HG03139 (cell line): Measurements from ENCODE around the gene IQSEC1.

Source experiments
- ATAC-seq: cut with Tn5 transposase; IDR thresholded peaks from one replicate; pipeline ENCODE4 v1.9.1; 2021; ENCODE audit not compliant: unreplicated experiment

IQSEC1 gene

DNA sequence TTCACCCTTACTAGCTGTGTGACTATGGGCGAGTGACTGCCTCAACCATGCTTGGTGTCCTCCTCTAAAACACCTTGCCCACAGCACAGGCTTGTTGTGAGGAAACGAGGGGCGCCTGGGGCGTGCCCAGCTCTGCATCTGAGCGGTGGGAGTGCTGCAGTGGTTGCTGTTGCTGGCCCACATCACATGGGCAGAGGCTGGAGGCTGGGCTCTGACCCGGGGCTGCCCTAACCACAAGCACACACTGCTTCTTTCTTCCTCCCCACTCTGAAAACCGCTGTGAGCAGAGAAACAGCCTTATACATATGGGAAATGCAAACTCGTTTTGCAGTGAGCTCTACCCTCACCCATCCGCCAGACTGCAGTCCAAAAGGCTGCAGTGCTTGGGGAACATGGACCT is 157.1 kb downstream of the IQSEC1 start:
- no peak for ATAC-seq

DNA sequence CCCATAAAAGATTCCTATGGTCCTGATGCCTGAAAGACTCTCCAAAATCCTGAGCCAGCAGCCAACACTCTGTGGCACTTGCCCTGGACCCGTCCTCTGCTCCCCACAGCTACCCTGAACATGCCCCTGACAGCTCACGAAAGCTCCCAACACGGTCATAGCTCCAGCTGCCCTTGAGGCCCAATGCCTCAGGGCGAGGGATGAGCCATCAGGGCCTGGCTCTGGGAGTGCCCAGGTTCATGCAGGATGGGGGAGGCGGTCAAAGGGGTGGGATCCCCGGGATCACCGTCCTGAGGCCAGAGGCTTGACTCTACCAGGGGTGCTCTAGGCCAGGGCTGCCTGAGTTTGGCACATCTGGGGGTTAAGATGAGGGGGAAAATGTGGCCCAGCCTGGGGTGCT is 159.1 kb downstream of the IQSEC1 start:
- ATAC-seq, result no peak

DNA sequence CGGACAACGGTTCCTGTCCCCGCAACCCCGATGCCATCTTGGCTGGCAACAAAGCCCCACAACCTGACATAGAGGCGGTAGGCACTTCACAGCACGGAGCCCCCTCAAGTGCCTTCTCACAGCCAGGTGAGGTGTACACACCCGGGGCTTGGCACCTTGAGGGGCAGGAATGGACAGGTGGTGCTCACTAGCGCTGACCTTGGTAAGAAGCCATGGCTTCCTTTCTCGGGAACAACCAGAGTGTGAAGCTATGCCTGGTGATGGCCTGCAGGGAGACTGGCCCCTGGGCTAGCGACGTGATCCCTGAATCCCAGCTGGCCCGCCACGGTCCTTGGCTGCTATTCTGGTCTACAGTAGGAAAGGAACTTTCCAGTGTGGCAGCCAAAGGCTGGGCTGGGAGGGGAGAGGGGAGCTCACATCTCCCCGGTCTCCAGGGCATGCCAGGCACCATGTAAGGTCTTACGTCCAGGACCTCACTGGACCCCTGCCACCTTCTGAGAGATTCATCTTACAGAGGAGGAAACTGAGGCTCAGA is 161.3 kb downstream of the IQSEC1 start:
- no peak for ATAC-seq

DNA sequence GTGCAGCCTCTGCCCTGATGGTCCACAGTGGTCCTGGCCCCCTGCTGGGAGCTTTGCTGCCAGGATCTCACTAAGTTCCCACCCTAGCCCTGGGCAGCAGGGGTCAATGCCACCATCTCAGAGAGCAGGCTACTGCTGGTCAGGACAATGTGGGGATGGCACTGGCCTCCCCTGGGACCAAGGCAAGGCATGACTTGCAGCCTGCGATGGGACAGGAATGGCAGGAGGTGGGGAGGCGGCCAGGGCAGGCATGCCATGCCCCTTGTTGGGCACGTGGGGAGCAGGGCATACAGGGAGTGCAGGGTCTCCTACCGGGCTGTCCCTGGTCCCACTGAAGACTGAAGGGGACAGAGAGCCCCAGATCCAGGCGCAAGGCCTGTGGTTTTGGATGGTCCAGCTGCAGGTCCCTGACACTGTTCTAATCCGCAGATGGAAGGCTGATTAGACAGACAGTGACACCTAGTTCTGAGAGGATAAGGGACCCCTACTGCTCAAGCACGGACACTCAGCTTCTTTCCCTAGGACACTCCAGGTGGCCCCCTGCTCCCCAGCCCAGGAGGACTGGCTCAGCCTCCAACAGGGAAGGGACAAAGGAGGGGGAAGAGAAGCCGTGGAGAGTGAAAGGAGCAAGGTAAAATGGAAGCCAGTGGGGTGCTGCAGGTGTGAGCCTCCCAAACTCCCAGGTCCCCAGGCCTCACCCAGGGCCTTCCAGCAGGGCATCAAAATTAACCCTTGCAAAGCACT is 162.7 kb downstream of the IQSEC1 start:
- ATAC-seq, result no peak

DNA sequence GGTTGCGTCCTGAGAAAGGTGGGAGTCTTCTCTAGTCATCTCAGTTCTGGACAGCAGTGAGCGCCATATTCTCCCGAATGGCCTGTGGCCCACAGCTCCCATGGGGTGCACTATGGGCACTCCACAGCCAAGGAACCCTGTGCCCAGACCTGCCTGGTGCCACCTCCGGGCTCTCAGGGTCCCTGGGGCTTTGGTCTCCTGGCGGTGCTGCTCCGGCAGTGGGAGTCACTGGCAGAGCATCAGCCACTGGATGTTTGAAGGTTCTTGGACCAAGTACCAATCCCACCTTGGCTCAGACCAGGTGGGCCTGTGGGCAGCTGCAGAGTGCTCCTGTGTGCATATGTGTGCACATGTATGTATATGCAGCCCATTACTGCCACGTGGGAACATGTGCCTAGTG is 163.5 kb downstream of the IQSEC1 start:
- ATAC-seq, result no peak

DNA sequence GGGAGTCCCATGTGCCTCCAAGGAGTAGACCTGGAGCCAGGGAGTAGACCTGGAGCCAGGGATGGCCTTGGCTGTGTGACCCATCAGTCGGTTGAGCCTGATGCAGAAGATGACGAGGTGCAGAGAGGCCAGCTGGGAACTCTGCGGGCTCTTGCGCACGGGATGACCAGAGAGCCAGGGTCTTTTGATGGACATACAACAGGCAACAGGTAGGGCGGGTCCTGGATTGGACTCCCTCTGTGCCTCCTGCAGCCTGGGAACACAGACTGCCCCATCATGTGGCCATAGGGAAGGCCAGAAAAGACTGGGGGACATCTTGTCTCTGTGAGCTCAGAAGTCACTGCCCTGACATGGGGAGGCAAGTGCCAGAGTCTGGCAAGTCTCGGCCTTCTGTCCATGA is 164.4 kb downstream of the IQSEC1 start:
- ATAC-seq, result no peak

DNA sequence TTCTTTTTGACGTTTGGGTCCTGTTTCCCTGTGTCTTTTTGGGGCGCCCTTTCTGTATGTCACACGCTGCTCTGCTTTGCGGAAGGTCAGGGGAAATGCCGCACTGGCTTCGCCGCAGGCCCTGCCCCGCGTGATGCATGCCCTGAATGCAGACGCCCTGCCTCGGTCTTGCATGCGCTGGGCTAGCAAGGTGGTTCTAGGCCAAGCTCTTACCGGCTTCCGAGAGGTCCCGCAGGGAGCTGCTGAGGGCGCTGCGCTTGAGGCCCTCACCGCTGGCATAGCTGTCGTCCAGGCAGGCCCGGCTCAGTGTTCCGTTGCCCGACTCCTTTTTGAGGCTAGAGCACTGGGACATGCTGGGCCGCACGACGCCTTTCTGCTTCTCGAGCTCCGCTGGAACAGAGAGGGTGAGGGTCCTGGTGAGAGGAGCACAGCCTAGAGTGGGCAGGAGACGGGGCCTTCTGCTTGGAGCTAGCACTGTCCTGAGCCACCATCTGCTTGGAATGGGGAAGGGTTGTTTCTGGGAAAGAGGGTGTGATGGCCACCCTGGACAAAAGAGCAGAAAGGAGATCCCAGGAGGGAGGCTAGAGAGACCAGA is 165.0 kb downstream of the IQSEC1 start:
- ATAC-seq, result no peak

DNA sequence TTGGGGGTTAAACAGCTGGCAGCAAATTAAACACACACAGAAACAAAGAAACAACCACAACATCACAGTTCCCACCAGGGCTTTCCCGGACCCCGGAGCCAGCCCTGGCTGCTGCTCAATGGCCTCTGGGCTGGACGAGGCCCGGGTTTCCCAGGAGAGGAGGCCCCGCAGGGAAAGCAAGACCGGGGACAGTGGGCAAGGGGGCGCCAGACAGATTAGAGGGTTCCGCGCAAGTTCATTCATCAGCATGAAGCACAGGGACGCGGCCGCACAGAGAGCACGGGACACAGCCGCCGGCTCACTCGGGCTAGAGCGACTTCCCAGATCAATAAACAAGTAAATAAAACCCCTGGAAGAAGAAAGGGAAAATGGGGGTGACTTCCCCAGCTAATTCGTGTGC is 165.5 kb downstream of the IQSEC1 start:
- no peak for ATAC-seq

DNA sequence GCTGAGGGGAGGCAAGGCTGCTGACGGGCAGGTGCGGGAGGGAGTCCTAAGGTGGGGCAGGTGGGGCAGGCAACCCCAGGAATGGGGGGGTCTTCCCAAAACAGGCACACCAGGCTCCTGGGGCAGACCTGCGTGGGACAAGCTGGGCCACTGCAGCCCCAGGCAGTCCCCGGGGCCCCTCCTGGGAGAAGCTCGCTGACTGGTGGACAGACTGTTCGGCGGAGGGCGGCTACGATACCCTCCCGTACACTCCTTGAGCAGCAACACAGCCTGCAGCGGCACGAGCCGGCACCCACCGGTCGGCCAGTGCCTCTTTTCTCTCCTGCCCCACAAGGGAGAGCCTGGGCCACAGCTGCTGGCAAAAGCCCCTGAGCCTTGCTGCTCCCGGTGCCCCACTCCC is 165.9 kb downstream of the IQSEC1 start:
- no peak for ATAC-seq

DNA sequence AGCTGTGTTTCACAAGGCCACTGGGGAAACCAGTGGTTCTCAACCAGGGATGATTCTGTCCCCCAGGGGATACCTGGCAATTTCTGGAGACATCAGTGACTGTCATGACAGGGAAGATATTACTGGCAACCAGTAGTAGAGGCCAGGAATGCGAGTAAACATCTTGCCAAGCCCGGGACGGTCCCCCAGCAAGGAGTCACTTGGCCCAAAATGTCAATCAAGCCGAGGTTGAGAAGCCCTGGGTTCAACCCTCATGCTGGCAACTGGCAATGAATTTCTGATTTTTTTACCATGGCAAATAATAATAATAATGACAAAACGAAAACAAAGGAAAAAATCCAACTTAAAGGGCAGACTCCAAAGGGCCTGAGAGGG is 166.3 kb downstream of the IQSEC1 start:
- ATAC-seq, result no peak

DNA sequence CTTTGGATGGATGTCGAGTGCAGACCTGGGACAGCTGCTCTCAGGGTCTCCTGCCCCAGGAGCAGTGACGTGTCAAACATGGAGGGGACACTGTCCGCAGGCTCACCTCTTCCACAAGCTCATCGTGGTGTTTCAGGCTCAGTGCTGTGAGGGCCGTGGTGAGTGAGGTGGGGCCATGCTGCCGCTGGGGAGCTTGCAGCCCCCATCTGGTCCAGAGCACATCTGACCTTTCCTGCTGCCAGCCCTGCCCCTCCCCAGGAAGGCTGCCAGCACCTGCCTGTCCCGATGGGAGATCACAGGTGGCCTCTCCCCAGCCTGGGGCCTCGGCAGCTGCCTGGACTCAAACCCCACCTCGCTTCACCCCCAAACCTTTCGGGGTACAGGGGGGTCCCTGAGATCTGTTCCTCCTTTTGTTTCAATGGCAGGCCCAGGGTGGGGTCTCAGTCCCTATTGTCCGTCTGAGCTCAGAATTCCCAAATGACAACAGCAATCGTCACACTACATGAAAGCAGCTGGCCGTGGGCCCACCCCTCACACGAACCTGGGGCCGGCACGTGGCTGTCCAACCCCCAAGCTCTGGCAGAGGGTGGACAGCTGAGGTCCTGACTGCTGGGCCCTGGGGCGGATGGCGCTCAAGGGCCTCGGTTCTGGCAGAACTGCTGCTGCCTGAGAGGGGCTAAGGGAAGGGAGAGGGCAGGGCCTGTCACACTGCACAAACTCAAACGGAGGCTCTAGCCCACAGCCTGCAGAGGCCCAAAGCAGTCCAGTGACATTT is 166.9 kb downstream of the IQSEC1 start:
- ATAC-seq, result no peak

DNA sequence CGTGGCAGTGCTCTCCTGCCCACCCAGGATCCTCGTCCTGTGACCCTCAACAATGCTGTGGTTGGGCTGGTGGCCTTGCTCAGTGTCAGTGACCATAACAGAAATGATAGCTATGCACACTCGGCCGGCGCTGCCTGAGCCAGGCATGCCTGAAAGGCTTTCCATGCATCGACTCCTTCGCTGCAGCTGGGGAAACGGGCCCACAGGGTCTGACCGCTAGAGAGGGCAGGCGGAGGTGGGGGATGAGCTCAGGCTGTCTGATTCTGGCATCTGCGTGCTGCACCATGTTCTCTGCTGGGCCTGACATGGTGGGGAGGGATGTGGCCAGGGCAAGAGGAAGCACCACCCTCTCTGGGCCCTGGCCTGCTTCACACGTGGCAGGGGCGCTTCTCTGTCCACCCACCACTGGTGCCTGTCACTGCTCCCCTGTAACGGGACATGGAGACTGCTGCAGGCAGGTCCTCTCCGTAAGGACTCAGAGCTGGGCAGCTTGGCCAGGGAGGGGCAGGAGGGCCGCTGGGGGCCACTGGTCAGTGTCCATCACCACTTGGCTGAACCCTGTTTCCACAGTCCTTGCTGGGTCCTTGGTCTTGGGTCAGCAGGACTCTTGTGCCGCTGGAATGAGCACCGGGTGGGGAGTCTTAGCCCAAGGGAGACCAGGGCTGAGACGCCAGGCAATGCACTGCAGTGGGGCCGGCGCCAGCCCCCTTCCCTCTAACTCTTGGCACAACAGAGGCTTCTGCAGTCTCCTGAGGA is 167.7 kb downstream of the IQSEC1 start:
- ATAC-seq, result no peak

DNA sequence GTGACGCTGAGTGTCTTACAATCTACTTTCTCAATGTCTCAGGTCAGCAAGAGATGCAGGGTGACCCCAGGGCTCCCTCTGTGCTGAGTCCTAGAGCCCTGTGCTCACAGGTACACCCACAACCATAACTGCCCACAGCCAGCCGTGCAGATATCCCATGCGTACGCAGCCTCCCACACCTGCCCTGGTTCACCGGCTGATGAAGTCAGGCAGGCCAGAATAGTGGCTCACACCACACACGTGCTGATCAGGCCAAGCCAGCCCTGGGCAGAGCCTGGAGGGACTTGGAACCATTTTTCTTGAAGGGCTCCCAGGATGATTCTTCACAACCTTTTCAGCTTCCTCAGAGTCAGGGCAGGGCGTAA is 168.3 kb downstream of the IQSEC1 start:
- ATAC-seq, result no peak

DNA sequence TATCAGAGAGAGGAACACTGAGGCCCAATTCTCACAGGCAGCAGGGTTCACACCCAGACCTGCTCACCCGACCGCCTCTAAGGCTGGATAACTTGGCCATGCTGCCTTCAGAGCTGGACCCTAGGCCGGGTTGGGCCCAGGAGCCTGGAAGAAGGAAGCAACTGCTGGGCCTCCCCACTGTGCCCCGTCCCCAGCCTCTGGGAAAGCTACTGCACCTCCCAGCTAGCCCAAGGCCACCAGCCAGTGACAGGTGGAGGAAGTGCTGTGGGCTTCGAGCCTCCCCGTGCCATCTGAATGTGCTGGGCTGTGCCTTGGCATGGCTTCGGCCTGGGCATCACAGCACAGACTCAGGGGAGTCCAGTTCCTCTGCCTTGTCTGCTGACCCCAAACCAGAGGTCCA is 169.3 kb downstream of the IQSEC1 start:
- no peak for ATAC-seq

DNA sequence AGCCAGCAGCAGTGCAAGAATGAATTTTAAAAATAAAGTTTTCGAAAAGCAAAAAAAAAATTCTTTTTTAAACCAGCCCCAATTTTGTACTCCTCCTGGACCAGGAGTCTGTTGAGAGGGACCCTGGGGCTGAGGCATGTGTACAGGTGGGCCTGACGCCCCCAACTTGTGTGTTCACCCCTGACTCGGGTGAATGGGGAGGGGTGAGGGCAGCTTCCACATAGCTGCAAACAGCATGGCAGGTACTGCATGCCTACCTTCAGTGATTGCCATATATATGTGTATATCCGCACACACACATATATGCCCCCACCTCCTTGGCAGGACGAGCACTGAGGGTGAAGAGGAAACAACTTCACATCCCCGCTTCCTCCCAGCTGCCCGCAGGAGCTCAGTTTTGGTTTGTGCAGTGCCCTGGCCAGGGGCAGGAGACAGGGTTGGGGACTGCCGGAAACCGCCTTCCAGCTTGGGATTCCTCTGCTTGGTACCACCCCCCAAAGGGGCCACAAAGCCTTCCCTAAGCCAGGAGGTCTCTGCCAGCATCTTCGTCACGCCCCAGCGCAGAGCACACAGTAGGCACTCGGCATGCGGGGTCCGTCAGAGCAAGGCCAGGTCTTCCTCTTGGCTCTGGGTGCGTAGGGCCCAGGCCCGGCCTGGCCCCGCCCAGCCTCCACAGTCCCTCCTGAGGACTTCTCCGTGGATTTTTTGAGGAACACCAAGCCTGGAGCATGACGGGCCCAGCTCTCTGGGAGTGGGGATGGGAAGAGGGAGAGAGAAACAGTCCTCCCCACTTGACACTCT is 170.0 kb downstream of the IQSEC1 start:
- no peak for ATAC-seq

DNA sequence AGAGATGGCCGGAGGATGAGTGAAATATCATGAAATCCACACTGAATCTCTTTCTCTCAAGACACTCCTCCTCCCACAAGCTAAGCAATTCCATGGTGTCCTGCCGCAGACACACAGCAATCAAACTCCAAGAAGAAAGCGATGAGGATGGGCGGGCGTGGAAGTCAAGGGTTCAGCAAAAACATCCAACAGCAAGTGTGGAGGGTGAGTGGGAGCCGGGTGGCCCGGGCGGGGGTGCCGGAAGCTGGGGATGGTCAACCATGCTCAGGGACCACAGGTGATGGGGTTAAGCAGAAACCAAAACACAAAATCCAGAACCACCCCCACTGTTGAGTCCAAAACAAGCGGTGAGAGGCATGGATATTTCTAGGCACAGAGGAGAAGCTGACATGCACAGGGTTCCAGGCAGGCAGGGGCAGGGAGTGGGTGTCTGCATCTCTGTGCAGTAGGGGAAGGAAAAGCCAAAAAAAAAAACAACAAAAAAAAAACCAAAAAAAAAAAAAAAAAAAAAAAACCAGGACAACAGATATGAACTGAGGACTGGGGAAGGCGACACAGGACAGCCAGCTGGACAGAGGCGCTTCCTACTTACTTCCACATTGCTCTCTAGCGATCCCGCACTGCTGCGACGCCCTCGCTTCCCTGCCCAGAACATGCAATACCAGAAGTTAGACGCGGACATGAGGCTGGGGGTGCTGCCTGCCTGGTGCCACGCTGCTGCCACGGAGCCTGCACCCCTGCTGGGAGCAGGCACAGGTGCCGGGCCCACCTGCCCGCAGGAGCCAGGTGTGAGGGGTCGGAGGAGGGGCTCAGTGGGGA is 170.8 kb downstream of the IQSEC1 start:
- no peak for ATAC-seq

DNA sequence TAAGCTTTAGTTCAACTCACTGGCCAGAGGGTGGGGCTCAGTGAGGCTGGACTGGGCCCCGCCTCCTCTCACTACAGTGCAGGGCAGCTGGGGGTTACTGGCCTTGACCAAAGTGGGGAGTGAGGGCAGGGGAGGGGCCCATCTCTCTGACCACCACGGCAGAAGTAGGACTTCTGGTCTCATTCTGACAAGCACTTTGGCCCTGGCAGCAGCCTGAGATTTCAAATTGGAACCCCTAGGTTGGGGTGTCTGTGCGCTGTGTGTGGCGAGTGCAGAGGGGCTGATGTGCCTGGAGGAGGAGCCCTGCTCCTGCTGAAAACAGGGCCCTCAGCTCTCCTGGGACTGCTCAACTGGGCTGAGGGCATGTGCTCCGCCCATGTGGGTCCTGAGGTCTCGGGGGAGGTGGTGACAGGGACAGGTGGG is 171.6 kb downstream of the IQSEC1 start:
- ATAC-seq, result no peak

DNA sequence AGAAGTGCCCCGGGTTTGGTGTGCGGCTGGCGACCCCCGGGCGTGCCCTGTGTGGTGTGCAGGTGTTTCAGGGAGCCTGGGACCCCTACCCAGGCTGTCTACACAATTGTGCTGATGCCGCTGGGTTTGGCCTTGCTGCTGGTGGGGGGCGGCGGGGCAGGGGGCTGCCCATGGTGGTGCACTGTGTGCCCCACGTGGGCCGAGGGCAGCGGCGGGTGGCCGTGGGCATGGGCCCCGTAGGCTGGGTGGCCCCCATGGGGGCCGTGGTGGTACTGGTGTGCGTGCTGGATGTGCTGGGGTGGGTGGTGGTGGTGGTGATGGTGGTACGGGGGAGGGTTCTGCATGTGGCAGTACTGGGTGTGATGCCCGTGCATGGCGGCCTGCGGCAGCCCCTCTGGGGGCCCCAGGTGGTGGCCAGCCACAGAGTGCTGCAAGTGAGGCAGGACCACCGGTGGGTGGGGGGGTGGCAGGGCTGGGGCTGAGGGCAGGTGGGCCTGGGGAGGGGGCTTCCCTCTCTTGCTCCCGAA is 172.3 kb downstream of the IQSEC1 start:
- no peak for ATAC-seq

DNA sequence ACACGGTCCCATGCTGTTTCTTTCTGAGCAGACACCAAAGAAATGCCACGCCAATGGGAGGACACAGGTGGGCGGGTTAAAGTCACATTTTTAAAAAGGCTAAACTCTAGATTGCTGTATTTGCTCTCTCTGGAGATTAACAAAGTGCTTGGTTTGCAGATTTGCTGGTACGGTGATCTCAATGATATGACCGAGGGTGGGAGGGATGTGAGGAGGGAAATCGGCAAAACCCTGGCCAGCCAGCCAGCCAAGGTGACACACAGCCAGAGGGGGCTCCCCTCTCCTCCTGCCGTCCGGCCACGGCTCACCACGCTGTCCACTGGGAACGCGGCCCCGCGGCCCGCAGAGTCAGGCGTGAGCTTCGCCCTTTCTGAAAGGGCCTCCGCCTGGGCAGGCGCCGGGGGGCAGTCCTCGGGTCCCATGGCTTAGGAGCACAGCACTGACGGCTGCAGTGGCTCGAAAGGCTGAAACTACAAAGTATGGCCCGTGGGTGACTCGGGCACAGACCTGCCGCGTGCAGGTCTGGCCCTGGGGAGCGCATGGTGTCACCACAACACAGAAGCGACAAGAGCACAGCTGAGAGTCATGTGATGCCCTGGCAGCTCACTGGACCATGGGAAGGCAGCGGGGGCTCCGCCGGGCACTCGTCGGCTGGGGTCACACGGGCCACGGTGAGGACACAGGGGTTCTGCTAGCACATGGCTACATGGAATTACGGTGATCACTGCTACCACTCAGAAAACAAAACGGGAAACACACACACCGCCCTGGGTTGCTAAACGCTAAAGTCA is 174.1 kb downstream of the IQSEC1 start:
- no peak for ATAC-seq
